Vagina (tissue), 2 donors: ENCODE results near the gene PTPN12.

Experiments used
- POLR2A ChIP-seq, 2 donors: fragments of 450-650 bp; IDR thresholded peaks; one replicate each; pipeline ENCODE4 v1.6.1; 2017; ENCODE audit warnings: antibody characterized with exemption in 2 of 2, mild to moderate bottlenecking in 2 of 2, moderate library complexity in 2 of 2
- POLR2AphosphoS5 ChIP-seq, 2 donors: sonication (generic); formaldehyde crosslinking; IDR thresholded peaks; one replicate each; pipeline ENCODE4 v1.9.0; 2017; ENCODE audit warnings: antibody characterized with exemption in 2 of 2, mild to moderate bottlenecking in 2 of 2, low read depth in 1 of 2; ENCODE audit not compliant: insufficient read depth in 1 of 2
- TF ChIP-seq, protein P1 (sequence below), 3 experiments: fragments of 450-650 bp in 2 of 3; fragments of 200-600 bp in 1 of 3; sonication (generic) in 1 of 3; IDR thresholded peaks; one replicate each; pipeline ENCODE4 v1.5.1; 2017 to 2019; ENCODE audit warnings: antibody characterized with exemption in 3 of 3, mild to moderate bottlenecking in 2 of 3, moderate library complexity in 2 of 3

DNA sequence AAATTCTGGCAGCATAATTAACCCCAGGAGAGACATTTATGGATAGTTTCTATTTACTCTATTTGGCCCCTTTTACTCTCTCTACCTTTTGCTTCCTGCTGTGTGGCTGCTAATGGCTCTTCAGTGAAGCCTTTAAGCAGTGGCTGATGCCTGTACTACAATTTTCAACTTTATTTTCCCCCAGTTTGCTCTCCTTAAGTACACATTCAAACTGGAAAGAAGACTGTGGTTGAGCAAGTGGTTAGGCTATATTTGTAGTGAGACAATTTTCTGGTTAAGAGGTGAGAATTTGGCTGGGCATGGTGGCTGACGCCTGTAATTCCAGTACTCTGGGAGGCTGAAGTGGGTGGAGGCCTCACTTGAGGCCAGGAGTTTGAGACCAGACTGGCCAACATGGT lies 150.7 kb downstream of the PTPN12 start:
- TF ChIP-seq, protein P1, sequence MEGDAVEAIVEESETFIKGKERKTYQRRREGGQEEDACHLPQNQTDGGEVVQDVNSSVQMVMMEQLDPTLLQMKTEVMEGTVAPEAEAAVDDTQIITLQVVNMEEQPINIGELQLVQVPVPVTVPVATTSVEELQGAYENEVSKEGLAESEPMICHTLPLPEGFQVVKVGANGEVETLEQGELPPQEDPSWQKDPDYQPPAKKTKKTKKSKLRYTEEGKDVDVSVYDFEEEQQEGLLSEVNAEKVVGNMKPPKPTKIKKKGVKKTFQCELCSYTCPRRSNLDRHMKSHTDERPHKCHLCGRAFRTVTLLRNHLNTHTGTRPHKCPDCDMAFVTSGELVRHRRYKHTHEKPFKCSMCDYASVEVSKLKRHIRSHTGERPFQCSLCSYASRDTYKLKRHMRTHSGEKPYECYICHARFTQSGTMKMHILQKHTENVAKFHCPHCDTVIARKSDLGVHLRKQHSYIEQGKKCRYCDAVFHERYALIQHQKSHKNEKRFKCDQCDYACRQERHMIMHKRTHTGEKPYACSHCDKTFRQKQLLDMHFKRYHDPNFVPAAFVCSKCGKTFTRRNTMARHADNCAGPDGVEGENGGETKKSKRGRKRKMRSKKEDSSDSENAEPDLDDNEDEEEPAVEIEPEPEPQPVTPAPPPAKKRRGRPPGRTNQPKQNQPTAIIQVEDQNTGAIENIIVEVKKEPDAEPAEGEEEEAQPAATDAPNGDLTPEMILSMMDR (IDR thresholded peaks at IDR 0.05): no peak
- TF ChIP-seq POLR2A (IDR thresholded peaks at IDR 0.05) (no peak), POLR2AphosphoS5 (IDR thresholded peaks at IDR 0.05; ENCODE audit: insufficient read depth in 1 of 2, low read depth in 1 of 2) (no peak)
